Measurements from ENCODE around the gene TRIO. TPM values are rescaled to one million over a fixed set of nuclear protein-coding genes. Genes with fewer than 3 reads are reported as not detected.

Gene TRIO
- total and polyA plus RNA-seq, 2 of the 8 experiments (the other 6 are each of a cell fraction or from before 2014, with no cell fraction given), result 35.1 to 69.1 TPM

- WGBS, 2 experiments (ENCODE audit: extremely low coverage in 1 of 2, insufficient coverage in 1 of 2, insufficient read length in 1 of 2, insufficient replicate concordance in 2 of 2, low coverage in 1 of 2, low lambda C conversion rate in 2 of 2, missing lambda C conversion rate in 1 of 2), result 78% methylated on average over 11 of the region's 11 CpGs; no CpG with 5 or more reads in 1 of the 2 experiments
- no peak overlapping the region for H3K4me2 ChIP-seq (ENCODE audit: insufficient read depth in 1 of 2, low read depth in 2 of 2, low read length in 2 of 2)
- POLR2A ChIA-PET (ENCODE audit: partially characterized antibody), result no interaction called here
- TF ChIP-seq BCL11A (IDR thresholded peaks at IDR 0.05; ENCODE audit: low read depth in 2 of 2, low read length in 2 of 2), result no peak
- TF ChIP-seq BACH1 (IDR thresholded peaks at IDR 0.05; ENCODE audit: low read length), result no peak
- no peak for TF ChIP-seq TCF12 (IDR thresholded peaks at IDR 0.05; ENCODE audit: low read depth, low read length)
- TF ChIP-seq RBBP5 (IDR thresholded peaks at IDR 0.05; ENCODE audit: borderline replicate concordance, low read depth, low read length), result no peak
- TF ChIP-seq KDM5A (IDR thresholded peaks at IDR 0.05; ENCODE audit: low read length), result no peak
- no peak for TF ChIP-seq SIRT6 (IDR thresholded peaks at IDR 0.05; ENCODE audit: low read length)
- TF ChIP-seq JUND (IDR thresholded peaks at IDR 0.05; ENCODE audit: low read length), result no peak
- no peak for TF ChIP-seq CBX5 (IDR thresholded peaks at IDR 0.05; ENCODE audit: low read depth, low read length)
- TF ChIP-seq TAF1 (IDR thresholded peaks at IDR 0.05; ENCODE audit: low read depth, low read length), result no peak
- no peak for TF ChIP-seq TEAD4 (IDR thresholded peaks at IDR 0.05; ENCODE audit: low read depth, low read length)
- no peak for TF ChIP-seq RNF2 (IDR thresholded peaks at IDR 0.05; ENCODE audit: borderline replicate concordance, low read depth, low read length, missing control alignments, poor library complexity, severe bottlenecking)
- no peak for TF ChIP-seq CTBP2 (IDR thresholded peaks at IDR 0.05; ENCODE audit: borderline replicate concordance, insufficient read depth, insufficient read length, low read length)
- no peak for TF ChIP-seq SIX5 (IDR thresholded peaks at IDR 0.05; ENCODE audit: low read depth, low read length)
- TF ChIP-seq CHD2 (IDR thresholded peaks at IDR 0.05; ENCODE audit: low read length), result no peak
Observed at GRCh38 chr5:14256756-14257393, 113.7 kb downstream of the TRIO start.

More at GRCh38 chr5:14256756-14257393, 113.7 kb downstream of the TRIO start:
- no peak overlapping the region for H2BK20ac ChIP-seq (ENCODE audit: low read length)
- peaks cover 0 to 4% of the 10 kb centered on the region in 2 experiments; a peak in 1 of 4 replicates for H3K9me3 ChIP-seq (ENCODE audit: insufficient read depth in 2 of 2, low read depth in 1 of 2, low read length in 1 of 2)
- peaks cover 18% of the 10 kb centered on the region for H3K79me1 ChIP-seq (ENCODE audit: low read depth, low read length)
- H3K27ac ChIP-seq (ENCODE audit: low read depth, low read length), result no peak overlapping the region
- CTCF ChIA-PET (ENCODE audit: partially characterized antibody), result interaction anchor here (1.0 to 4.4 kb wide), 3 partner anchors 9 to 13 kb away, joined by 3 to 23 read pairs (median 7); no protein-coding TSS in a partner anchor
- no peak overlapping the region for H3K14ac ChIP-seq (ENCODE audit: insufficient read length)
- H3K18ac ChIP-seq (ENCODE audit: extremely low read depth, low read length), result 0 out of 2 replicates have a peak overlapping the region, but pooled peaks have one; percentile 54
- H3K36me3 ChIP-seq (ENCODE audit: control insufficient read depth in 2 of 4, insufficient read depth in 4 of 4, low read length in 3 of 4), result no peaks in the 10 kb centered on the region
- no peak overlapping the region for H2BK15ac ChIP-seq (ENCODE audit: low read length)
- H3K56ac ChIP-seq (replicated peaks; ENCODE audit: insufficient read length, low read depth, low read length), result no peak overlapping the region
- peaks cover 7 to 90% of the 10 kb centered on the region in 2 experiments for H3K79me2 ChIP-seq (ENCODE audit: control insufficient read depth in 1 of 2, insufficient read depth in 2 of 2, low read length in 2 of 2)
- no peak overlapping the region for H4K5ac ChIP-seq (ENCODE audit: insufficient read length, low read depth, low read length)
- H2AK5ac ChIP-seq (ENCODE audit: low read depth, low read length), result no peak overlapping the region; the same call in 1 of the 2 replicates
- no peak overlapping the region for H2BK120ac ChIP-seq (replicated peaks; ENCODE audit: low read depth, low read length)
- H4K8ac ChIP-seq (ENCODE audit: extremely low read depth, insufficient read depth, low read length), result 0 out of 2 replicates have a peak overlapping the region, but pooled peaks have one; percentile 23
- H3K27me3 ChIP-seq (replicated peaks in 1 of 4; ENCODE audit: control insufficient read depth in 3 of 4, extremely low read depth in 1 of 4, insufficient read depth in 3 of 4, low read length in 3 of 4), result no peaks in the 10 kb centered on the region
- no peak overlapping the region for H2BK12ac ChIP-seq (ENCODE audit: low read depth, low read length)
- no peak overlapping the region for H3K23ac ChIP-seq (ENCODE audit: insufficient read length)
- H3K4me3 ChIP-seq (ENCODE audit: extremely low read depth in 1 of 4, insufficient read depth in 2 of 4, low read depth in 3 of 4, low read length in 4 of 4), result no peak overlapping the region
- H4K20me1 ChIP-seq (replicated peaks in 1 of 2; ENCODE audit: control insufficient read depth in 1 of 2, insufficient read depth in 2 of 2, low read length in 2 of 2), result peaks cover 2 to 11% of the 10 kb centered on the region in 2 experiments
- no peak overlapping the region for H2AFZ ChIP-seq (ENCODE audit: low read length)
- H3K23me2 ChIP-seq (ENCODE audit: low read depth, low read length), result no peaks in the 10 kb centered on the region
- peaks cover 16 to 40% (median 37%) of the 10 kb centered on the region in 4 experiments for H3K4me1 ChIP-seq (replicated peaks in 1 of 4; ENCODE audit: control insufficient read depth in 3 of 4, insufficient read depth in 4 of 4, low read length in 3 of 4)
- no peak overlapping the region for H3K4ac ChIP-seq (replicated peaks; ENCODE audit: insufficient read length, low read depth, low read length)
- no peak for DNase-seq (ENCODE audit: low read depth in 1 of 2, low spot score in 2 of 2)
- no peak overlapping the region for H4K91ac ChIP-seq (replicated peaks; ENCODE audit: insufficient read length, low read length)
- no peak overlapping the region for H3K9ac ChIP-seq (replicated peaks in 1 of 4; ENCODE audit: extremely low read depth in 1 of 4, low read depth in 3 of 4, low read length in 3 of 4)
- H2BK5ac ChIP-seq (ENCODE audit: low read depth, low read length), result no peak overlapping the region
- no peak for FAIRE-seq
